Ishikawa (cell line): ENCODE measurements around the gene ZMAT1.
A peak's percentile ranks its signal among the peaks of the same experiment; 100 is the strongest.

Experiments used
- CEBPB ChIP-seq: IDR thresholded peaks from 2 replicates; pipeline ENCODE4 v1.6.1; 2012
- CREB1 ChIP-seq: IDR thresholded peaks from 2 replicates; pipeline ENCODE4 v1.6.1; 2012; ENCODE audit warnings: low read depth
- EGR1 ChIP-seq: IDR thresholded peaks from 2 replicates; pipeline ENCODE4 v1.6.1; 2012
- EP300 ChIP-seq: IDR thresholded peaks from 2 replicates; pipeline ENCODE4 v1.6.1; 2012; ENCODE audit warnings: borderline replicate concordance
- FOXM1 ChIP-seq: IDR thresholded peaks from 2 replicates; pipeline ENCODE4 v1.6.1; 2012; ENCODE audit warnings: low read depth, borderline replicate concordance
- MAX ChIP-seq: IDR thresholded peaks from 2 replicates; pipeline ENCODE4 v1.6.1; 2012
- NFIC ChIP-seq: IDR thresholded peaks from 2 replicates; pipeline ENCODE4 v1.6.1; 2012
- RAD21 ChIP-seq: IDR thresholded peaks from 2 replicates; pipeline ENCODE4 v1.6.1; 2012; ENCODE audit warnings: low read depth
- REST ChIP-seq: IDR thresholded peaks from 2 replicates; pipeline ENCODE4 v1.6.1; 2012; ENCODE audit warnings: low read depth, mild to moderate bottlenecking
- TAF1 ChIP-seq: IDR thresholded peaks from 2 replicates; pipeline ENCODE4 v1.6.1; 2012; ENCODE audit warnings: low read depth, mild to moderate bottlenecking
- TCF12 ChIP-seq: IDR thresholded peaks from 2 replicates; pipeline ENCODE4 v1.6.1; 2012; ENCODE audit warnings: low read depth
- TEAD4 ChIP-seq: IDR thresholded peaks from 2 replicates; pipeline ENCODE4 v1.6.1; 2012
- USF1 ChIP-seq: IDR thresholded peaks from 2 replicates; pipeline ENCODE4 v1.6.1; 2012
- YY1 ChIP-seq: IDR thresholded peaks from 2 replicates; pipeline ENCODE4 v1.6.1; 2012; ENCODE audit warnings: low read depth
- ZBTB7A ChIP-seq: IDR thresholded peaks from 2 replicates; pipeline ENCODE4 v1.6.1; 2012; ENCODE audit warnings: low read depth

The ZMAT1 gene

GRCh38 chrX:101931488-101932248 is at the start of gene ZMAT1:
TSS of gene ZMAT1 (minus strand) at chrX:101932027. CDS start at chrX:101932008, 19 bp downstream.
- TF ChIP-seq ZBTB7A (no peak), YY1 (peak; percentile 47; the same call in 1 of the 2 replicates), CREB1 (no peak), TEAD4 (no peak), FOXM1 (no peak), USF1 (no peak), EGR1 (peak; percentile 40; the same call in 1 of the 2 replicates), TAF1 (no peak), MAX (no peak), NFIC (no peak), CEBPB (no peak), EP300 (no peak), RAD21 (no peak)

- TF ChIP-seq ZBTB7A = no peak
- no peak for TF ChIP-seq YY1
- TF ChIP-seq USF1 = no peak
- TF ChIP-seq CREB1 = no peak
- TF ChIP-seq TEAD4 = no peak
- TF ChIP-seq NFIC = no peak
- no peak for TF ChIP-seq EP300
Observed at GRCh38 chrX:101977106-101977505, 45.3 kb upstream of the ZMAT1 start.

- no peak for TF ChIP-seq CEBPB
- no peak for TF ChIP-seq NFIC
- TF ChIP-seq FOXM1 = no peak
- TF ChIP-seq EP300 = no peak
- no peak for TF ChIP-seq ZBTB7A
- TF ChIP-seq TEAD4 = no peak
- TF ChIP-seq TAF1 = no peak
- no peak for TF ChIP-seq USF1
- TF ChIP-seq RAD21 = no peak
- no peak for TF ChIP-seq MAX
- TF ChIP-seq EGR1 = no peak
Observed at GRCh38 chrX:101973066-101973465, 41.2 kb upstream of the ZMAT1 start.

GRCh38 chrX:101958139-101958538 is 26.3 kb upstream of the ZMAT1 start:
- TF ChIP-seq USF1 (no peak), FOXM1 (no peak), TCF12 (no peak), TAF1 (no peak), NFIC (no peak), TEAD4 (no peak), EP300 (no peak), REST (no peak), YY1 (no peak), CREB1 (no peak), ZBTB7A (no peak)

GRCh38 chrX:101957174-101957573 is 25.3 kb upstream of the ZMAT1 start:
- no peak for TF ChIP-seq YY1
- no peak for TF ChIP-seq NFIC
- no peak for TF ChIP-seq MAX
- no peak for TF ChIP-seq TEAD4
- TF ChIP-seq ZBTB7A = no peak
- no peak for TF ChIP-seq CREB1
- TF ChIP-seq TAF1 = no peak
- TF ChIP-seq EP300 = no peak
- no peak for TF ChIP-seq FOXM1
- TF ChIP-seq CEBPB = no peak
- TF ChIP-seq USF1 = no peak
- TF ChIP-seq TCF12 = no peak
- TF ChIP-seq RAD21 = no peak
- no peak for TF ChIP-seq REST
- no peak for TF ChIP-seq EGR1
